Measurements from ENCODE around the gene CA7. TPM values are rescaled to one million over a fixed set of nuclear protein-coding genes. Genes with fewer than 3 reads are reported as not detected.

Gene CA7
- total and polyA plus RNA-seq, 2 donors from 2014 or later, result not detected

GRCh38 chr16:66885491-66885890, 41.3 kb downstream of the CA7 start:
- Histone ChIP-seq H3K4me1 (ENCODE audit: control insufficient read depth in 2 of 3, insufficient read depth in 2 of 3, low read depth in 1 of 3, low read length in 3 of 3) (peaks cover 0 to 15% (median 6%) of the 10 kb centered on the region in 3 donors), H3K9me3 (ENCODE audit: control insufficient read depth in 2 of 3, insufficient read depth in 1 of 3, low read length in 3 of 3) (no peaks in the 10 kb centered on the region), H3K9ac (ENCODE audit: low read length in 3 of 3) (no peak overlapping the region), H3K27ac (ENCODE audit: low read depth in 2 of 2, low read length in 2 of 2) (no peak overlapping the region), H3K4me3 (ENCODE audit: low read length in 3 of 3) (no peak overlapping the region), H3K36me3 (ENCODE audit: control insufficient read depth in 2 of 3, insufficient read depth in 3 of 3, low read length in 3 of 3) (peaks cover 5 to 18% (median 16%) of the 10 kb centered on the region in 3 donors), H3K27me3 (ENCODE audit: control insufficient read depth, insufficient read depth, low read length) (no peaks in the 10 kb centered on the region)
- no peak for TF ChIP-seq CTCF (IDR thresholded peaks at IDR 0.05; ENCODE audit: borderline replicate concordance, extremely low read depth, insufficient read depth)
- DNase-seq (peak in 1 of 5 donors; percentile 52), FAIRE-seq (no peak)
- intact Hi-C loops (cut with DNase I), result no loop called here

- Histone ChIP-seq H3K27ac (ENCODE audit: low read depth in 2 of 2, low read length in 2 of 2) (peak overlapping the region in 1 of 2 donors; percentile 3), H3K4me1 (ENCODE audit: control insufficient read depth in 2 of 3, insufficient read depth in 2 of 3, low read depth in 1 of 3, low read length in 3 of 3) (peaks cover 0 to 17% (median 14%) of the 10 kb centered on the region in 3 donors), H3K9me3 (ENCODE audit: control insufficient read depth in 2 of 3, insufficient read depth in 1 of 3, low read length in 3 of 3) (no peaks in the 10 kb centered on the region), H3K27me3 (ENCODE audit: control insufficient read depth, insufficient read depth, low read length) (no peaks in the 10 kb centered on the region), H3K4me3 (ENCODE audit: low read length in 3 of 3) (peak overlapping the region in 1 of 3 donors; percentile 26), H3K36me3 (ENCODE audit: control insufficient read depth in 2 of 3, insufficient read depth in 3 of 3, low read length in 3 of 3) (peaks cover 5 to 18% (median 16%) of the 10 kb centered on the region in 3 donors), H3K9ac (ENCODE audit: low read length in 3 of 3) (no peak overlapping the region)
- no peak for TF ChIP-seq CTCF (IDR thresholded peaks at IDR 0.05; ENCODE audit: borderline replicate concordance, extremely low read depth, insufficient read depth)
- intact Hi-C loops (cut with DNase I), result no loop called here
- FAIRE-seq (no peak), DNase-seq (no peak)
Observed at GRCh38 chr16:66886321-66886720, 42.1 kb downstream of the CA7 start.

GRCh38 chr16:66886914-66887313, 42.7 kb downstream of the CA7 start:
- Histone ChIP-seq H3K9ac (ENCODE audit: low read length in 3 of 3) (no peak overlapping the region), H3K9me3 (ENCODE audit: control insufficient read depth in 2 of 3, insufficient read depth in 1 of 3, low read length in 3 of 3) (no peaks in the 10 kb centered on the region), H3K27me3 (ENCODE audit: control insufficient read depth, insufficient read depth, low read length) (no peaks in the 10 kb centered on the region), H3K27ac (ENCODE audit: low read depth in 2 of 2, low read length in 2 of 2) (peak overlapping the region in 1 of 2 donors; percentile 3), H3K4me3 (ENCODE audit: low read length in 3 of 3) (peak overlapping the region in 1 of 3 donors; percentile 26), H3K36me3 (ENCODE audit: control insufficient read depth in 2 of 3, insufficient read depth in 3 of 3, low read length in 3 of 3) (peaks cover 5 to 18% (median 16%) of the 10 kb centered on the region in 3 donors), H3K4me1 (ENCODE audit: control insufficient read depth in 2 of 3, insufficient read depth in 2 of 3, low read depth in 1 of 3, low read length in 3 of 3) (peaks cover 0 to 17% (median 15%) of the 10 kb centered on the region in 3 donors)
- no peak for TF ChIP-seq CTCF (IDR thresholded peaks at IDR 0.05; ENCODE audit: borderline replicate concordance, extremely low read depth, insufficient read depth)
- DNase-seq, result no peak
- intact Hi-C loops (cut with DNase I), result no loop called here
- no peak for FAIRE-seq
